Mesodermal cell (in vitro differentiated cells): ENCODE measurements around the gene MEIG1.
"Not testable (repeated sequence)": the region's sequence is repeated elsewhere in the genome, so short reads cannot be mapped to it uniquely, and the experiment has no call there.

ENCODE experiments used
- H3K27ac ChIP-seq: 2 replicates; pipeline ENCODE4 v1.7.0; 2013; ENCODE audit warnings: mild to moderate bottlenecking, low read depth, low read length, moderate library complexity; ENCODE audit not compliant: severe bottlenecking
- H3K36me3 ChIP-seq: 2 replicates; pipeline ENCODE4 v1.7.1; 2013; ENCODE audit warnings: mild to moderate bottlenecking, low read length, moderate library complexity; ENCODE audit not compliant: control insufficient read depth, insufficient read depth
- H3K4me1 ChIP-seq: one replicate; pipeline ENCODE4 v1.7.1; 2013; ENCODE audit warnings: mild to moderate bottlenecking, low read length; ENCODE audit not compliant: insufficient read depth, control insufficient read depth, poor library complexity, severe bottlenecking
- H3K4me3 ChIP-seq: 2 replicates; pipeline ENCODE4 v1.7.0; 2013; ENCODE audit warnings: low read length, control low read depth, mild to moderate bottlenecking; ENCODE audit not compliant: insufficient read depth, poor library complexity, severe bottlenecking; ENCODE audit errors: extremely low read depth
- H3K9me3 ChIP-seq: 2 replicates; pipeline ENCODE4 v1.7.1; 2013; ENCODE audit warnings: mild to moderate bottlenecking, low read length, moderate library complexity; ENCODE audit not compliant: control insufficient read depth
- WGBS, 2 experiments: methylation state at CpG; one replicate each; pipeline ENCODE4 v1.1.5; 2013; ENCODE audit warnings: missing lambda C conversion rate in 2 of 2; ENCODE audit not compliant: insufficient coverage in 2 of 2; 5-methylcytosine and 5-hydroxymethylcytosine counted together

MEIG1 gene

DNA sequence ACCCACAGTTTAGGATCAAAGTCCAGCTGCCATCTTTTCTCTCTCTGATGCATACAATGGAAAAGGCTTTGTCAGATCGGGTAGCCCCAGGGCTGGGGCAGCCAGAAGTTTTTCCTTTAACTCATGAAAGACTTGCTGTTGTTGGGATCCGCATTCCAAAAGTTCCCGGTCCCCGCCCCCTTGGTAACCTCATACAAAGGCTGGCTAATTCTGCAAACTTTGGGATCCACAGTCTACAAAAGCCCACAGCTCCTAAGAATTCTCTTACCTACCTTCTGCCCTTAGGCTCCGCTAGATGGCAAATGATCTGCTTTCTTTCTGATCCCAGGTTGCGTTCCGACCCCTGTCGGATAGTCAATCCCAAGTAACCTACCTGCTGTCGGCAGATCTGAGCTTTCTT, 33.1 kb downstream of the MEIG1 start:
- 82 to 91% methylated on average over 8 to 9 of the region's 9 CpGs for WGBS, 2 experiments
- H3K4me1 ChIP-seq, H3K27ac ChIP-seq, H3K9me3 ChIP-seq, H3K36me3 ChIP-seq, H3K4me3 ChIP-seq: not testable (repeated sequence)

DNA sequence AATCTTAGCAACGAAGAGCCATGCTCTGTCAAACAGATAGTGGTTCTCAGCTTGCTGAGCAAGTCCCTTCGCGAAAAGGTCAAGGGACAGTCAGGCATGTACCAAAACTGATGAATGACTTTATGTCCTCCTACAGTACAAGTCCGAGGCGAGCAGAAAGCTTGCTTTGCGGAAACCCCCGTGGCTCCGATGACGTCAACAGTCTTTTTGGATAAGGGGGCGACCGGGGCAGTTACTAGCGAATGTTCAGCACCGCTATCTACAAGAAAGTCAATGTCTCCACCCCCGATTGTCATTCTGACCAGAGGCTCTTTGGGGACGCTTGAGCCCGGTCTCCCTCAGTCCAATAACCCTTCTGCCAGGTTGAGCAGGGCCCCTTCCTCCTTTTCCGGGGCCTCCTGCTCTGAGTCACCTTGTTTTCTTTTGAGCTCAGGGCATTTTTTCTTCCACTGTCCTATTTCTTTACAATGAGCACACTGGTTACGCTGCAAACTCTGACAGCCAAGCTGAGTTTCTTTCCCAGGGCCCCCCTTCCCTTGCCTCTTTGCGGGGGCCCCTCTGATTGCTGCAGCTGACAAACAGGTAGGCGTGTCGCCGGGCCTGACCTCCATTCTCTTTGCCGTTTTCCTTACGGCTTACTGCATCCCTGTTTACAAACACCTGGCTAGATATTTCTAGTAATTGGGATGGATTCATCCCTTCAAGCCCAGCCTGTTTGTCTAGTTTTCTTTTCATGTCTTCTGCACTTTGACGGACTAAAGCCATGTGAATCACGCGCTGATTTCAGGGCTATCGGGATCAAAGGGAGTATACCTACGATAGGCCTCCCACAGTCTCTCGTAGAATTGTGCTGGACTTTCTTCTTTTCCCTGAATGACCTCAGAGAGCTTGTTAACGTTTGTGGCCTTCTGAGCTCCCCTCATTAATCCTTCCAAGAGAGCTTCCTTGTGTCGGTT, 34.6 kb downstream of the MEIG1 start:
- not testable (repeated sequence) for H3K9me3 ChIP-seq, H3K4me1 ChIP-seq, H3K27ac ChIP-seq, H3K36me3 ChIP-seq, H3K4me3 ChIP-seq
- WGBS, 2 experiments: 89 to 92% methylated on average over 27 to 30 of the region's 32 CpGs

DNA sequence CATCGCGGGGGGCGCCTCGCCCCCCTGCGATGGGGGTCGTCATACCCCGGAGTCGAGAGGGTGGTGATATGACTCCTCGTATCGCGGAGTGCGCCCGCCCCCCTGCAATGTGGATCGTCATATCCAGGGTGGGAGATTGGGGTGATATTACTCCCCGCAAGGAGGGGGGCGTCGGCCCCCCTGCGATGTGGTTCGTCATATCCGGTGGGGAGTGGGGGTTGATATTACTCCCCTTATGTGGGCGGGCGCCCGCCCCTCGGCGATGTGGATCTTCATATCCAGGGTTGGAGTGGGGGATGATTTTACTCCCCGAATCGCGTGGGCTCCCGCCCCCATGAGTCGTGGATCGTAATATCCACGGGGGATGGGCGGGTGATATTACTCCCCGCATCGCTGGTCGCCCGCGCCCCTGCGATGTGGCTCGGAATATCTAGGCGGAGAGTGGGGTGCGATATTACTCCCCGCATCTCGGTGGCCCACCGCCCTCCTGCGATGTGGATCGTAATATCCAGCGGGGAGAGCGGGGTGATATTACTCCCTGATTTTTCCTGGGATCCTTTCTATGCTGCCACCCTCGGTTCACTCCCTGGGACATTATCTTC, 36.9 kb downstream of the MEIG1 start:
- Histone ChIP-seq H3K27ac (no peak overlapping the region), H3K4me3 (no peak overlapping the region), H3K36me3 (no peaks in the 10 kb centered on the region), H3K9me3 (no peaks in the 10 kb centered on the region), H3K4me1 (peaks cover 3% of the 10 kb centered on the region)
- WGBS, 2 experiments: 93% methylated on average over 41 to 43 of the region's 50 CpGs

DNA sequence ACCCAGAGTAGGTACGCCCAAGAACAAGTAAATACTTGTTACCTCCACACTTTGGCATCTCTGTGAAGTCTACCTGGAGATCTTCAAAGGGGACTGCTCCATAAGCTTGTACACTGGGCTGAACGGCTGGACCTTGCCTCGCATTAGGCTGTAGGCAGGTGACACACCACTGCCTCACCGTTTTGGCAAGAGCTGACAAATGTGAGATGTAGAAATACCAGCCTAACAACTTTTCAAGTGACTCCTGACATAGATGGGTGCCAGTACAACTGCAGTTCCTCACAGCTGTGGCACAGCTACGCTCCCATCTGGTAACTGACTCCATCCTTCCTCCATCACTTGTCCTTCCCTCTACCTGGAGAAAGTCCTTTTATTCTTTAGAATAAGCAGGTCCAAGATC, 54.3 kb downstream of the MEIG1 start:
- not testable (repeated sequence) for H3K36me3 ChIP-seq, H3K4me3 ChIP-seq, H3K4me1 ChIP-seq, H3K27ac ChIP-seq, H3K9me3 ChIP-seq
- 59 to 86% methylated on average over 4 of the region's 5 CpGs for WGBS, 2 experiments

DNA sequence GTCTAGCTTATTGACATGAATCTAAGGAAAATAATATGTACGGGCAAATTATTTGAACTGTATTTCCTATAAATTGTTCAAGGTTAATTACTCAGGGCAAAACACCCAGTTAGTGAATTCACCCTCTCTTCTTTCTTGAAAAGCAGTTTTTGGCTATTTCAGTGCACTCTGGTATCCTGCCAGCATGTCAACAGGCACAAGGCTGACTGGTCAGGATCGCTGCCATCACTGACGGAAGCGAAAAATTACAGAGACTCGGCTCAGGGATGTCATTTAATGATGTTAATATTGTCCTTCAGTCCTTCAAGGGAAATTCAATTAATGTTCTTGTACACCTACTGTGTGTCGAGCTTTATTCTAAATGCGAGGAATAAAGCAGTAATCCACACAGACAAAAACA, 56.3 kb downstream of the MEIG1 start:
- H3K36me3 ChIP-seq: no peaks in the 10 kb centered on the region
- no peak overlapping the region for H3K27ac ChIP-seq
- H3K9me3 ChIP-seq: no peaks in the 10 kb centered on the region
- no peaks in the 10 kb centered on the region for H3K4me1 ChIP-seq
- WGBS, 2 experiments: 90 to 93% methylated on average over 3 to 6 of the region's 7 CpGs
- H3K4me3 ChIP-seq: no peak overlapping the region

DNA sequence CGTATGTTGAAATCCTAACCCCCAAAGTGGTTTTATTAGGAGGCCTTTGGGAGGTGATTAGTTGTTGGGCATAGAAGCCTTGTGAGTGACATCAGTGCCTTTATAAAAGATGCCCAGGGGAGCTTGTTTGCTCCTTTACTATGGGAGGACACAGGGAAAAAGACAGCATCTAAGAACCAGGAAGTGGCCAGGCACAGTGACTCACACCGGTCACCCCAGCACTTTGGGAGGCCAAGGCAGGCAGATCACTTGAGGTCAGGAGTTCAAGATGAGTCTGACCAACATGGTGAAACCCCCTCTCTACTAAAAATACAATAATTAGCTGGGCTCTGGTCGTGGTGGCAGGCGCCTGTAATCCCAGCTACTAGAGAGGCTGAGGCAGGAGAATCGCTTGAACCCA, 61.8 kb downstream of the MEIG1 start:
- not testable (repeated sequence) for H3K4me1 ChIP-seq, H3K4me3 ChIP-seq, H3K36me3 ChIP-seq, H3K9me3 ChIP-seq, H3K27ac ChIP-seq
- 75% methylated on average over 1 of the region's 5 CpGs; no CpG with 5 or more reads in 1 of the 2 experiments for WGBS, 2 experiments
